ENCODE results near the gene PMS2.

GRCh38 chr7:6028563-6028962 lies 19.7 kb upstream of the PMS2 start:
- TF ChIP-seq CTCF (IDR thresholded peaks at IDR 0.05) = no peak
- peak; percentile 87 for TF ChIP-seq POLR2AphosphoS5 (IDR thresholded peaks at IDR 0.05)

Data from prostate gland (tissue), 2 donors.